ENCODE results near the gene CAV2.

The CAV2 gene

GRCh38 chr7:116511552-116512519, 12.3 kb downstream of the CAV2 start:
- peak overlapping the region; percentile 17 for H3K4me3 ChIP-seq (replicated peaks; ENCODE audit: low read depth, low read length)
- no peak for TF ChIP-seq CTCF (IDR thresholded peaks at IDR 0.05; ENCODE audit: low read length, missing control alignments)
- peak; percentile 57 for DNase-seq (ENCODE audit: low read depth)

GRCh38 chr7:116512520-116513188, 13.1 kb downstream of the CAV2 start:
- H3K4me3 ChIP-seq (replicated peaks; ENCODE audit: low read depth, low read length): peak overlapping the region; percentile 17
- no peak for TF ChIP-seq CTCF (IDR thresholded peaks at IDR 0.05; ENCODE audit: low read length, missing control alignments)
- DNase-seq (ENCODE audit: low read depth): peak; percentile 64

GRCh38 chr7:116515584-116515983, 16.0 kb downstream of the CAV2 start:
- DNase-seq (ENCODE audit: low read depth): no peak
- TF ChIP-seq CTCF (IDR thresholded peaks at IDR 0.05; ENCODE audit: low read length, missing control alignments): no peak
- no peak overlapping the region for H3K4me3 ChIP-seq (replicated peaks; ENCODE audit: low read depth, low read length)

- no peak for TF ChIP-seq CTCF (IDR thresholded peaks at IDR 0.05; ENCODE audit: low read length, missing control alignments)
- H3K4me3 ChIP-seq (replicated peaks; ENCODE audit: low read depth, low read length): no peak overlapping the region
- DNase-seq (ENCODE audit: low read depth): no peak
These were observed 16.8 kb downstream of the CAV2 start for GRCh38 chr7:116516324-116516723.

- DNase-seq (ENCODE audit: low read depth): no peak
- TF ChIP-seq CTCF (IDR thresholded peaks at IDR 0.05; ENCODE audit: low read length, missing control alignments): no peak
- H3K4me3 ChIP-seq (replicated peaks; ENCODE audit: low read depth, low read length): no peak overlapping the region
These were observed 18.1 kb downstream of the CAV2 start for GRCh38 chr7:116517626-116518025.

GRCh38 chr7:116518961-116519360, 19.4 kb downstream of the CAV2 start:
- no peak for DNase-seq (ENCODE audit: low read depth)
- no peak for TF ChIP-seq CTCF (IDR thresholded peaks at IDR 0.05; ENCODE audit: low read length, missing control alignments)

More at GRCh38 chr7:116518961-116519360, 19.4 kb downstream of the CAV2 start:
- no peak overlapping the region for H3K4me3 ChIP-seq (replicated peaks; ENCODE audit: low read depth, low read length)

Data from fibroblast of pulmonary artery (primary cell).